Natural killer cell (primary cell): ENCODE measurements around the gene TMEM238L. TPM values are rescaled to one million over a fixed set of nuclear protein-coding genes. Genes with fewer than 3 reads are reported as not detected.

Experiments
- ATAC-seq, 3 donors: fragments of 150-1000 bp in 2 of 3; fragments of 200-7000 bp in 1 of 3; cut with Tn5 transposase; 1 replicate in 1 of 3; 2 replicates in 2 of 3; pipeline ENCODE4 v1.10.0; 2021; ENCODE audit warnings: mild to moderate bottlenecking in 2 of 3, moderate library complexity in 2 of 3
- DNase-seq, 2 donors: peaks; one replicate each; pipeline versions ENCODE4 v3.0.0 to v3.0.0-alpha.2; 2013 to 2021; ENCODE audit warnings: mixed read lengths in 1 of 2
- H3K27ac ChIP-seq: one replicate; pipeline ENCODE4 v1.5.1; 2013; ENCODE audit warnings: mild to moderate bottlenecking, low read length
- H3K27me3 ChIP-seq: one replicate; pipeline ENCODE4 v1.6.1; 2013; ENCODE audit warnings: low read length; ENCODE audit not compliant: control insufficient read depth, insufficient read depth
- H3K36me3 ChIP-seq: one replicate; pipeline ENCODE4 v1.6.1; 2013; ENCODE audit warnings: low read length; ENCODE audit not compliant: control insufficient read depth, insufficient read depth
- H3K4me1 ChIP-seq: one replicate; pipeline ENCODE4 v1.6.1; 2013; ENCODE audit warnings: low read length; ENCODE audit not compliant: control insufficient read depth, insufficient read depth
- H3K4me3 ChIP-seq: one replicate; pipeline ENCODE4 v1.5.1; 2013; ENCODE audit warnings: low read length
- H3K9me3 ChIP-seq: one replicate; pipeline ENCODE4 v1.6.1; 2013; ENCODE audit warnings: low read length; ENCODE audit not compliant: control insufficient read depth, insufficient read depth
- H3K27ac Mint-ChIP-seq, 2 donors: one replicate each; pipeline ENCODE4 v1.8.0; 2022; ENCODE audit warnings: mild to moderate bottlenecking in 2 of 2, mixed read lengths in 2 of 2, moderate library complexity in 1 of 2
- H3K27me3 Mint-ChIP-seq, 2 donors: one replicate each; pipeline ENCODE4 v1.8.0; 2022; ENCODE audit warnings: low read depth in 2 of 2, mixed read lengths in 2 of 2
- H3K36me3 Mint-ChIP-seq: one replicate; pipeline ENCODE4 v1.8.0; 2022; ENCODE audit warnings: mixed read lengths
- H3K4me1 Mint-ChIP-seq, 2 donors: one replicate each; pipeline ENCODE4 v1.8.0; 2022; ENCODE audit warnings: mixed read lengths in 2 of 2
- H3K4me3 Mint-ChIP-seq: one replicate; pipeline ENCODE4 v1.8.0; 2022; ENCODE audit warnings: mild to moderate bottlenecking, moderate library complexity, mixed read lengths
- H3K9me3 Mint-ChIP-seq, 2 donors: one replicate each; pipeline ENCODE4 v1.8.0; 2022; ENCODE audit warnings: mixed read lengths in 2 of 2
- WGBS: methylation state at CpG from one replicate; pipeline ENCODE4 v1.1.7; 2013; ENCODE audit warnings: missing lambda C conversion rate; ENCODE audit not compliant: insufficient coverage; 5-methylcytosine and 5-hydroxymethylcytosine counted together
- intact Hi-C: fragments of 100-400 bp; cut with micrococcal nuclease; formaldehyde crosslinking; loops from one replicate; pipeline ENCODE4 v1.14.2; 2022
- total RNA-seq, 4 donors: library from RNA; stranded (reverse); fragments of 120-200 nt in 1 of 4; gene quantifications; one replicate each; pipeline versions ENCODE4 v1.2.3 to v1.2.4, GENCODE V29; 2013 to 2022
- TF ChIP-seq, protein P1 (sequence below): fragments of 200-600 bp; IDR thresholded peaks from one replicate; pipeline ENCODE4 v1.8.0; 2022; ENCODE audit warnings: antibody characterized with exemption

The TMEM238L gene
- total RNA-seq, 3 donors from 2014 or later (not counting 1 experiment from before 2014, with no cell fraction given), result not detected

DNA sequence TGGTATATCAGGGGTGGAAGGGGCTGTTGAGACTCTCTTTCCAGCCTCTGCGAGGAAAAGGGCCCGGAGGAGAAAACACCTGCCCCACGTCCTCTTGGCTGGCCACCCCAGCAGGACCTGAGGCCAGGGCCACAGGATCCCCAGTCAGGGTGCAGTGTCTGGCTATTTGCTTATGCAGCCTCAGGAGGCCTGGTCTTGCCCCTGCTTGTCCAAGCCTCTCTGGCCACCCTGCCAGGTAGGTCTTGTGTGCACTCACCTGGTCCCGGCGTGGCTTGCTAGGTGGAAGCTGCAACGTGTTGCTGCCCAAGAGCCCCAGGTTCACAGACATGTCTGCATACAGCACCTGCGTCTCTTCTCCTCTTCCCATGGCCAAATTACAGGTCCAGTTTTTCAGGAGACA is 549 bp downstream of the TMEM238L start:
- TF ChIP-seq, protein P1, sequence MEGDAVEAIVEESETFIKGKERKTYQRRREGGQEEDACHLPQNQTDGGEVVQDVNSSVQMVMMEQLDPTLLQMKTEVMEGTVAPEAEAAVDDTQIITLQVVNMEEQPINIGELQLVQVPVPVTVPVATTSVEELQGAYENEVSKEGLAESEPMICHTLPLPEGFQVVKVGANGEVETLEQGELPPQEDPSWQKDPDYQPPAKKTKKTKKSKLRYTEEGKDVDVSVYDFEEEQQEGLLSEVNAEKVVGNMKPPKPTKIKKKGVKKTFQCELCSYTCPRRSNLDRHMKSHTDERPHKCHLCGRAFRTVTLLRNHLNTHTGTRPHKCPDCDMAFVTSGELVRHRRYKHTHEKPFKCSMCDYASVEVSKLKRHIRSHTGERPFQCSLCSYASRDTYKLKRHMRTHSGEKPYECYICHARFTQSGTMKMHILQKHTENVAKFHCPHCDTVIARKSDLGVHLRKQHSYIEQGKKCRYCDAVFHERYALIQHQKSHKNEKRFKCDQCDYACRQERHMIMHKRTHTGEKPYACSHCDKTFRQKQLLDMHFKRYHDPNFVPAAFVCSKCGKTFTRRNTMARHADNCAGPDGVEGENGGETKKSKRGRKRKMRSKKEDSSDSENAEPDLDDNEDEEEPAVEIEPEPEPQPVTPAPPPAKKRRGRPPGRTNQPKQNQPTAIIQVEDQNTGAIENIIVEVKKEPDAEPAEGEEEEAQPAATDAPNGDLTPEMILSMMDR, result no peak
- Histone ChIP-seq H3K4me3 (no peak overlapping the region), H3K27me3 (no peaks in the 10 kb centered on the region), H3K27ac (no peak overlapping the region), H3K36me3 (no peaks in the 10 kb centered on the region), H3K9me3 (no peaks in the 10 kb centered on the region), H3K4me1 (no peaks in the 10 kb centered on the region)
- no peaks in the 10 kb centered on the region for H3K27me3 Mint-ChIP-seq
- ATAC-seq (no peak), DNase-seq (no peak)
- no peaks in the 10 kb centered on the region for H3K9me3 Mint-ChIP-seq
- intact Hi-C loops, result no loop called here
- 89% methylated on average over 7 of the region's 7 CpGs for WGBS
- H3K27ac Mint-ChIP-seq, result no peak overlapping the region
- H3K4me1 Mint-ChIP-seq, result no peaks in the 10 kb centered on the region
- no peak overlapping the region for H3K4me3 Mint-ChIP-seq
- H3K36me3 Mint-ChIP-seq, result no peaks in the 10 kb centered on the region

GRCh38 chr17:10802496-10803284 is 1.2 kb downstream of the TMEM238L start:
- Histone ChIP-seq H3K27ac (no peak overlapping the region), H3K4me1 (peaks cover 4% of the 10 kb centered on the region), H3K36me3 (no peaks in the 10 kb centered on the region), H3K27me3 (no peaks in the 10 kb centered on the region), H3K9me3 (no peaks in the 10 kb centered on the region), H3K4me3 (no peak overlapping the region)
- ATAC-seq, result no peak
- Mint-ChIP-seq H3K9me3 (no peaks in the 10 kb centered on the region), H3K4me1 (no peaks in the 10 kb centered on the region), H3K36me3 (no peaks in the 10 kb centered on the region), H3K4me3 (no peak overlapping the region), H3K27me3 (no peaks in the 10 kb centered on the region), H3K27ac (no peak overlapping the region)
- TF ChIP-seq, protein P1, result no peak
- WGBS, result 83% methylated on average over 14 of the region's 14 CpGs
- no peak for DNase-seq
- intact Hi-C loops, result no loop called here

- no peaks in the 10 kb centered on the region for H3K36me3 ChIP-seq
- no peak for ATAC-seq
Observed at GRCh38 chr17:10799407-10799806, 4.5 kb downstream of the TMEM238L start.

More at GRCh38 chr17:10799407-10799806, 4.5 kb downstream of the TMEM238L start:
- no peaks in the 10 kb centered on the region for H3K4me1 Mint-ChIP-seq
- WGBS, result 88% methylated on average over 7 of the region's 7 CpGs
- H3K9me3 Mint-ChIP-seq, result no peaks in the 10 kb centered on the region
- no peak for DNase-seq
- no peaks in the 10 kb centered on the region for H3K27me3 Mint-ChIP-seq
- TF ChIP-seq, protein P1, result no peak
- H3K27ac Mint-ChIP-seq, result no peak overlapping the region
- Histone ChIP-seq H3K27me3 (no peaks in the 10 kb centered on the region), H3K27ac (no peak overlapping the region), H3K9me3 (no peaks in the 10 kb centered on the region), H3K4me3 (no peak overlapping the region), H3K4me1 (peaks cover 4% of the 10 kb centered on the region)
- H3K4me3 Mint-ChIP-seq, result no peak overlapping the region
- intact Hi-C loops, result no loop called here
- no peaks in the 10 kb centered on the region for H3K36me3 Mint-ChIP-seq
